H9 (cell line): ENCODE measurements around the gene CDK14. TPM values are rescaled to one million over a fixed set of nuclear protein-coding genes. Genes with fewer than 3 reads are reported as not detected.

ENCODE experiments used
- DNase-seq: peaks from one replicate; pipeline ENCODE4 v3.0.0-alpha.2; 2017
- H2AFZ ChIP-seq: one replicate; pipeline ENCODE4 v1.6.1; 2013; ENCODE audit warnings: mild to moderate bottlenecking, low read length, control low read depth, moderate library complexity
- H2AK5ac ChIP-seq: 2 replicates; pipeline ENCODE4 v1.6.1; 2013; ENCODE audit warnings: low read length, control low read depth, mixed read lengths; ENCODE audit not compliant: insufficient read length
- H2BK120ac ChIP-seq: one replicate; pipeline ENCODE4 v1.6.1; 2013; ENCODE audit warnings: low read depth, mild to moderate bottlenecking, low read length, control low read depth, inconsistent platforms; ENCODE audit not compliant: poor library complexity, severe bottlenecking
- H2BK12ac ChIP-seq: 2 replicates; pipeline ENCODE4 v1.6.1; 2013; ENCODE audit warnings: low read length, control low read depth, mixed read lengths, low read depth; ENCODE audit not compliant: insufficient read length
- H2BK15ac ChIP-seq: 2 replicates; pipeline ENCODE4 v1.6.1; 2013; ENCODE audit warnings: low read depth, low read length, control low read depth
- H2BK20ac ChIP-seq: one replicate; pipeline ENCODE4 v1.6.1; 2013; ENCODE audit warnings: low read depth, mild to moderate bottlenecking, low read length, control low read depth, inconsistent platforms; ENCODE audit not compliant: poor library complexity, severe bottlenecking
- H2BK5ac ChIP-seq: 2 replicates; pipeline ENCODE4 v1.6.1; 2013; ENCODE audit warnings: low read length, control low read depth, mixed read lengths; ENCODE audit not compliant: insufficient read length
- H3K14ac ChIP-seq: 2 replicates; pipeline ENCODE4 v1.6.1; 2013; ENCODE audit warnings: low read length, control low read depth; ENCODE audit not compliant: insufficient read depth
- H3K18ac ChIP-seq: 2 replicates; pipeline ENCODE4 v1.6.1; 2013; ENCODE audit warnings: low read depth, mild to moderate bottlenecking, mixed read lengths, low read length, control low read depth; ENCODE audit not compliant: insufficient read length
- H3K23ac ChIP-seq: 2 replicates; pipeline ENCODE4 v1.6.1; 2013; ENCODE audit warnings: low read length, control low read depth, mixed read lengths, low read depth; ENCODE audit not compliant: insufficient read length
- H3K23me2 ChIP-seq: 2 replicates; pipeline ENCODE4 v1.6.1; 2013; ENCODE audit warnings: low read depth, mild to moderate bottlenecking, mixed read lengths, low read length, control low read depth; ENCODE audit not compliant: insufficient read length, poor library complexity, severe bottlenecking
- H3K27ac ChIP-seq: 2 replicates; pipeline ENCODE4 v1.5.1; 2013; ENCODE audit warnings: low read length, control low read depth, mixed read lengths, low read depth; ENCODE audit not compliant: insufficient read length
- H3K27me3 ChIP-seq: 2 replicates; pipeline ENCODE4 v1.6.1; 2013; ENCODE audit warnings: low read length, control low read depth, inconsistent platforms; ENCODE audit not compliant: insufficient read depth
- H3K4ac ChIP-seq: 2 replicates; pipeline ENCODE4 v1.6.1; 2013; ENCODE audit warnings: low read depth, mild to moderate bottlenecking, control low read depth, inconsistent platforms, low read length, moderate library complexity
- H3K4me1 ChIP-seq: 2 replicates; pipeline ENCODE4 v1.6.1; 2013; ENCODE audit warnings: low read length, control low read depth, inconsistent platforms; ENCODE audit not compliant: insufficient read depth
- H3K4me2 ChIP-seq: 2 replicates; pipeline ENCODE4 v1.6.1; 2013; ENCODE audit warnings: low read length, control low read depth, mixed read lengths; ENCODE audit not compliant: insufficient read length, insufficient read depth
- H3K56ac ChIP-seq: 2 replicates; pipeline ENCODE4 v1.6.1; 2013; ENCODE audit warnings: low read depth, mild to moderate bottlenecking, mixed read lengths, low read length, control low read depth; ENCODE audit not compliant: insufficient read length
- H3K79me1 ChIP-seq: 2 replicates; pipeline ENCODE4 v1.6.1; 2013; ENCODE audit warnings: low read depth, mild to moderate bottlenecking, moderate library complexity, low read length, control low read depth, inconsistent platforms; ENCODE audit not compliant: insufficient read depth, poor library complexity, severe bottlenecking
- H3K79me2 ChIP-seq: 2 replicates; pipeline ENCODE4 v1.6.1; 2013; ENCODE audit warnings: low read length, control low read depth, inconsistent platforms; ENCODE audit not compliant: insufficient read depth
- H3K9ac ChIP-seq: 2 replicates; pipeline ENCODE4 v1.6.1; 2013; ENCODE audit warnings: low read length, control low read depth, mixed read lengths; ENCODE audit not compliant: insufficient read length; ENCODE audit errors: extremely low read depth
- H3K9me3 ChIP-seq: one replicate; pipeline ENCODE4 v1.6.1; 2013; ENCODE audit warnings: low read depth, low read length, inconsistent platforms; ENCODE audit not compliant: control insufficient read depth
- H3T11ph ChIP-seq: one replicate; pipeline ENCODE4 v1.6.1; 2013; ENCODE audit warnings: mild to moderate bottlenecking, low read length, control low read depth, inconsistent platforms
- H4K20me1 ChIP-seq: one replicate; pipeline ENCODE4 v1.6.1; 2013; ENCODE audit not compliant: control insufficient read depth, insufficient read length, insufficient read depth
- H4K5ac ChIP-seq: 2 replicates; pipeline ENCODE4 v1.6.1; 2013; ENCODE audit warnings: low read depth, mild to moderate bottlenecking, mixed read lengths, low read length, control low read depth; ENCODE audit not compliant: insufficient read length
- H4K8ac ChIP-seq: replicated peaks from 2 replicates; pipeline ENCODE4 v1.6.1; 2013; ENCODE audit warnings: low read length, control low read depth, mixed read lengths, low read depth; ENCODE audit not compliant: insufficient read length
- H4K91ac ChIP-seq: 2 replicates; pipeline ENCODE4 v1.6.1; 2013; ENCODE audit warnings: low read depth, mild to moderate bottlenecking, moderate library complexity, mixed read lengths, low read length, control low read depth; ENCODE audit not compliant: insufficient read length
- H3K27ac Mint-ChIP-seq, 3 experiments: 2 replicates in 2 of 3; 3 replicates in 1 of 3; pipeline ENCODE4 v1.8.0; 2020 to 2021; ENCODE audit warnings: mixed read lengths in 3 of 3, mild to moderate bottlenecking in 1 of 3, moderate library complexity in 1 of 3
- H3K27me3 Mint-ChIP-seq: 2 replicates; pipeline ENCODE4 v1.8.0; 2021; ENCODE audit warnings: low read depth, mild to moderate bottlenecking, moderate library complexity, mixed read lengths
- H3K36me3 Mint-ChIP-seq, 3 experiments: 2 replicates in 2 of 3; 3 replicates in 1 of 3; pipeline ENCODE4 v1.8.0; 2020 to 2021; ENCODE audit warnings: low read depth in 3 of 3, mixed read lengths in 3 of 3; ENCODE audit not compliant: insufficient read depth in 1 of 3
- H3K4me1 Mint-ChIP-seq, 2 experiments: 2 replicates each; pipeline ENCODE4 v1.8.0; 2020; ENCODE audit warnings: mixed read lengths in 2 of 2
- H3K4me3 Mint-ChIP-seq, 2 experiments: 2 replicates in 1 of 2; 3 replicates in 1 of 2; pipeline ENCODE4 v1.8.0; 2020 to 2021; ENCODE audit warnings: mild to moderate bottlenecking in 2 of 2, mixed read lengths in 2 of 2, moderate library complexity in 1 of 2
- H3K9me3 Mint-ChIP-seq, 2 experiments: 2 replicates in 1 of 2; 3 replicates in 1 of 2; pipeline ENCODE4 v1.8.0; 2020; ENCODE audit warnings: mild to moderate bottlenecking in 2 of 2, mixed read lengths in 2 of 2, moderate library complexity in 1 of 2
- WGBS: extraction: QIAGEN DNeasy Blood & Tissue Kit; methylation state at CpG from one replicate; pipeline ENCODE4 v1.1.7; 2013; ENCODE audit warnings: missing lambda C conversion rate, low lambda C conversion rate, mixed read lengths; ENCODE audit not compliant: insufficient read length; ENCODE audit errors: extremely low coverage; 5-methylcytosine and 5-hydroxymethylcytosine counted together
- total RNA-seq: library from RNA; stranded (reverse); gene quantifications from 2 replicates; pipeline ENCODE4 v1.2.1, GENCODE V29; 2021
- TF ChIP-seq, protein P1 (sequence below): fragments of 200-600 bp; sonication (generic); conservative IDR thresholded peaks from 3 replicates; pipeline ENCODE4 v1.8.0; 2021; ENCODE audit warnings: antibody characterized with exemption, mild to moderate bottlenecking

Gene CDK14
- total RNA-seq, 1 experiment from 2014 or later: 23.9 TPM

DNA sequence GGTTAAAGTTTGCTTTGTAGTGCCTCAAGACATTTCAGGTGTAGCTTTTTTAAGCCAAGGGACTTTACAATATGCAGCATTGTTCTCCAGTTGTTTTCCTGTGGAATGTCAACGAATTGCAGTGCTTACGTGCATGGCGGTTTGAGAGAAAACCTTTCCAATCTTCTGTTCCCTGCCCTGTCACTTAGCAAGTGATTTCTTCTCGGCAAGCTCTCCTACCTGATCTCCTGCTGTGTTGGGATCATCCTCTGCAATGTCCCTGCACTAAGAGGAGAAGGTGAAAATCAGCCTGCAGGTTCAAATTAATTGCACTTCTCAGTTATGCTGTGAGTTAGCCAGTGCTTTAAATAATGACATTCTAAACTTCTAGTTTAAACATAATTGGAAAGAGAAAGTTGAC is 470.5 kb downstream of the CDK14 start:
- Histone ChIP-seq H2BK5ac (no peak overlapping the region), H2BK12ac (no peak overlapping the region), H4K8ac (no peak overlapping the region), H4K20me1 (no peaks in the 10 kb centered on the region), H3T11ph (no peak overlapping the region), H3K9ac (no peak overlapping the region), H2BK15ac (no peak overlapping the region), H3K4me2 (no peak overlapping the region), H3K4me1 (0 out of 2 replicates have a peak, but pooled peaks cover 4% of the 10 kb centered on the region), H2AFZ (no peak overlapping the region), H3K23me2 (no peaks in the 10 kb centered on the region), H3K79me2 (no peaks in the 10 kb centered on the region), H3K9me3 (no peaks in the 10 kb centered on the region), H3K79me1 (no peaks in the 10 kb centered on the region), H2BK20ac (no peak overlapping the region), H3K14ac (no peak overlapping the region), H4K5ac (no peak overlapping the region), H3K56ac (no peak overlapping the region), H3K18ac (no peak overlapping the region), H2AK5ac (no peak overlapping the region), H2BK120ac (no peak overlapping the region), H3K27ac (no peak overlapping the region), H3K27me3 (no peaks in the 10 kb centered on the region), H3K4ac (no peak overlapping the region), H4K91ac (no peak overlapping the region), H3K23ac (no peak overlapping the region)
- TF ChIP-seq, protein P1, sequence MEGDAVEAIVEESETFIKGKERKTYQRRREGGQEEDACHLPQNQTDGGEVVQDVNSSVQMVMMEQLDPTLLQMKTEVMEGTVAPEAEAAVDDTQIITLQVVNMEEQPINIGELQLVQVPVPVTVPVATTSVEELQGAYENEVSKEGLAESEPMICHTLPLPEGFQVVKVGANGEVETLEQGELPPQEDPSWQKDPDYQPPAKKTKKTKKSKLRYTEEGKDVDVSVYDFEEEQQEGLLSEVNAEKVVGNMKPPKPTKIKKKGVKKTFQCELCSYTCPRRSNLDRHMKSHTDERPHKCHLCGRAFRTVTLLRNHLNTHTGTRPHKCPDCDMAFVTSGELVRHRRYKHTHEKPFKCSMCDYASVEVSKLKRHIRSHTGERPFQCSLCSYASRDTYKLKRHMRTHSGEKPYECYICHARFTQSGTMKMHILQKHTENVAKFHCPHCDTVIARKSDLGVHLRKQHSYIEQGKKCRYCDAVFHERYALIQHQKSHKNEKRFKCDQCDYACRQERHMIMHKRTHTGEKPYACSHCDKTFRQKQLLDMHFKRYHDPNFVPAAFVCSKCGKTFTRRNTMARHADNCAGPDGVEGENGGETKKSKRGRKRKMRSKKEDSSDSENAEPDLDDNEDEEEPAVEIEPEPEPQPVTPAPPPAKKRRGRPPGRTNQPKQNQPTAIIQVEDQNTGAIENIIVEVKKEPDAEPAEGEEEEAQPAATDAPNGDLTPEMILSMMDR: no peak
- Mint-ChIP-seq H3K36me3 (peaks cover 6 to 9% (median 7%) of the 10 kb centered on the region in 3 experiments; a peak in 6 of 7 replicates), H3K4me1 (peaks cover 14 to 21% of the 10 kb centered on the region in 2 experiments), H3K9me3 (peaks cover 0 to 6% of the 10 kb centered on the region in 2 experiments; a peak in 3 of 5 replicates), H3K27me3 (no peaks in the 10 kb centered on the region), H3K4me3 (no peak overlapping the region), H3K27ac (no peak overlapping the region)
- no CpG with 5 or more reads among the region's 4 CpGs for WGBS
- DNase-seq: no peak
